Fibroblast of the conjunctiva (primary cell): Measurements from ENCODE around the gene LRRFIP2.
"Not testable (repeated sequence)": the region's sequence is repeated elsewhere in the genome, so short reads cannot be mapped to it uniquely, and the experiment has no call there.

Experiments
- DNase-seq: peaks from one replicate; pipeline ENCODE4 v3.0.0-alpha.2; 2010; ENCODE audit warnings: low read depth

LRRFIP2 gene

GRCh38 chr3:37058117-37058516, 116.3 kb downstream of the LRRFIP2 start:
- DNase-seq = no peak

- DNase-seq = no peak
Measured at GRCh38 chr3:37056826-37057225, 117.6 kb downstream of the LRRFIP2 start.

GRCh38 chr3:37055077-37055476, 119.3 kb downstream of the LRRFIP2 start:
- not testable (repeated sequence) for DNase-seq

GRCh38 chr3:37054370-37054769, 120.0 kb downstream of the LRRFIP2 start:
- DNase-seq = peak; percentile 57

GRCh38 chr3:37053753-37054152, 120.6 kb downstream of the LRRFIP2 start:
- DNase-seq = no peak

- no peak for DNase-seq
Measured at GRCh38 chr3:37053337-37053736, 121.0 kb downstream of the LRRFIP2 start.

- DNase-seq = no peak
Measured at GRCh38 chr3:37052860-37053259, 121.5 kb downstream of the LRRFIP2 start.

- DNase-seq = no peak
Measured at GRCh38 chr3:37050282-37050681, 124.1 kb downstream of the LRRFIP2 start.

- DNase-seq = not testable (repeated sequence)
Measured at GRCh38 chr3:37042712-37043111, 131.7 kb downstream of the LRRFIP2 start.

GRCh38 chr3:37041546-37042195, 132.7 kb downstream of the LRRFIP2 start:
- no peak for DNase-seq

GRCh38 chr3:37040231-37040630, 134.2 kb downstream of the LRRFIP2 start:
- DNase-seq = no peak

- DNase-seq = no peak
Measured at GRCh38 chr3:37039161-37039846, 135.1 kb downstream of the LRRFIP2 start.

- DNase-seq = no peak
Measured at GRCh38 chr3:37037352-37037751, 137.0 kb downstream of the LRRFIP2 start.

GRCh38 chr3:37032961-37033360, 141.4 kb downstream of the LRRFIP2 start:
- DNase-seq = no peak

GRCh38 chr3:37031096-37031682, 143.2 kb downstream of the LRRFIP2 start:
- DNase-seq = no peak

GRCh38 chr3:37030588-37030987, 143.8 kb downstream of the LRRFIP2 start:
- DNase-seq = no peak

- no peak for DNase-seq
Measured at GRCh38 chr3:37029516-37030163, 144.7 kb downstream of the LRRFIP2 start.

- no peak for DNase-seq
Measured at GRCh38 chr3:37029111-37029510, 145.3 kb downstream of the LRRFIP2 start.

GRCh38 chr3:37028329-37028728, 146.1 kb downstream of the LRRFIP2 start:
- DNase-seq = no peak

- no peak for DNase-seq
Measured at GRCh38 chr3:37026851-37027250, 147.5 kb downstream of the LRRFIP2 start.

- no peak for DNase-seq
Measured at GRCh38 chr3:37025561-37026335, 148.6 kb downstream of the LRRFIP2 start.

- no peak for DNase-seq
Measured at GRCh38 chr3:37024820-37025405, 149.5 kb downstream of the LRRFIP2 start.
